Measurements from ENCODE around the gene STMND1. TPM values are rescaled to one million over a fixed set of nuclear protein-coding genes. Genes with fewer than 3 reads are reported as not detected.

Gene STMND1
- total RNA-seq, 1 experiment from 2014 or later, result not detected

GRCh38 chr6:17102258-17102870 lies 514 bp downstream of the STMND1 start:
- intact Hi-C loops (cut with micrococcal nuclease; ENCODE audit: unreplicated experiment), result no loop called here
- BruUV-seq (replicated peaks), result no TSS peak
- no peak for TF ChIP-seq EZH2 (IDR thresholded peaks at IDR 0.05; ENCODE audit: borderline replicate concordance, low read depth, low read length, poor library complexity, severe bottlenecking)
- TF ChIP-seq, protein P1, sequence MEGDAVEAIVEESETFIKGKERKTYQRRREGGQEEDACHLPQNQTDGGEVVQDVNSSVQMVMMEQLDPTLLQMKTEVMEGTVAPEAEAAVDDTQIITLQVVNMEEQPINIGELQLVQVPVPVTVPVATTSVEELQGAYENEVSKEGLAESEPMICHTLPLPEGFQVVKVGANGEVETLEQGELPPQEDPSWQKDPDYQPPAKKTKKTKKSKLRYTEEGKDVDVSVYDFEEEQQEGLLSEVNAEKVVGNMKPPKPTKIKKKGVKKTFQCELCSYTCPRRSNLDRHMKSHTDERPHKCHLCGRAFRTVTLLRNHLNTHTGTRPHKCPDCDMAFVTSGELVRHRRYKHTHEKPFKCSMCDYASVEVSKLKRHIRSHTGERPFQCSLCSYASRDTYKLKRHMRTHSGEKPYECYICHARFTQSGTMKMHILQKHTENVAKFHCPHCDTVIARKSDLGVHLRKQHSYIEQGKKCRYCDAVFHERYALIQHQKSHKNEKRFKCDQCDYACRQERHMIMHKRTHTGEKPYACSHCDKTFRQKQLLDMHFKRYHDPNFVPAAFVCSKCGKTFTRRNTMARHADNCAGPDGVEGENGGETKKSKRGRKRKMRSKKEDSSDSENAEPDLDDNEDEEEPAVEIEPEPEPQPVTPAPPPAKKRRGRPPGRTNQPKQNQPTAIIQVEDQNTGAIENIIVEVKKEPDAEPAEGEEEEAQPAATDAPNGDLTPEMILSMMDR (conservative IDR thresholded peaks at IDR 0.05; ENCODE audit: low read depth, low read length), result no peak
- peaks cover 30% of the 10 kb centered on the region for H3K27me3 ChIP-seq (replicated peaks; ENCODE audit: insufficient read depth, low read depth, low read length, poor library complexity)
- H3K36me3 ChIP-seq (ENCODE audit: insufficient read depth, low read length, poor library complexity, severe bottlenecking), result no peaks in the 10 kb centered on the region
- ChIA-PET POLR2A (ENCODE audit: low non-redundant PET) (no interaction called here), CTCF (no interaction called here)
- H3K27ac ChIP-seq (ENCODE audit: low read depth, low read length, poor library complexity, severe bottlenecking), result no peak overlapping the region
- H3K9me3 ChIP-seq (ENCODE audit: low read depth, low read length, poor library complexity, severe bottlenecking), result no peaks in the 10 kb centered on the region
- peaks cover 10% of the 10 kb centered on the region for H3K4me1 ChIP-seq (ENCODE audit: insufficient read depth, low read length, poor library complexity, severe bottlenecking)
- H3K4me3 ChIP-seq (ENCODE audit: low read depth, low read length, poor library complexity, severe bottlenecking), result peak overlapping the region; percentile 43
- no peak for DNase-seq (ENCODE audit: low spot score)

DNA sequence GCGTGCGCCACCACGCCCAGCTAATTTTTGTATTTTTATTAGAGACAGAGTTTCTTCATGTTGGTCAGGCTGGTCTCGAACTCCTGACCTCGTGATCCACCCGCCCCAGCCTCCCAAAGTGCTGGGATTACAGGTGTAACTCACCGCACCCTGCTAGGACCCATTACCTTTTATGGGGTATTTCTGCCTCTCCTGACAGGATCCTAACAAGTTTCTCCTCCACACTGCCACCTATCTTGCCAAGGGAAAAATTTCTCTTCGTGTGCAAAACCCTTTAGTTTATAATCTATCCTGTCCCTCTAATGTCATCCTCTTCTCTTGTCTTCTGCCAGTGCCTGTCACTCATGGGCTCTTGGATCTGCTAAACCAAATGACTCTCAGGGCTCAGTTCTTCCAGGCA lies 1.9 kb downstream of the STMND1 start:
- no peak for DNase-seq (ENCODE audit: low spot score)
- H3K27ac ChIP-seq (ENCODE audit: low read depth, low read length, poor library complexity, severe bottlenecking), result no peak overlapping the region
- peaks cover 10% of the 10 kb centered on the region for H3K4me1 ChIP-seq (ENCODE audit: insufficient read depth, low read length, poor library complexity, severe bottlenecking)
- ChIA-PET CTCF (no interaction called here), POLR2A (ENCODE audit: low non-redundant PET) (no interaction called here)
- no TSS peak for BruUV-seq (replicated peaks)
- no peaks in the 10 kb centered on the region for H3K36me3 ChIP-seq (ENCODE audit: insufficient read depth, low read length, poor library complexity, severe bottlenecking)
- no peaks in the 10 kb centered on the region for H3K9me3 ChIP-seq (ENCODE audit: low read depth, low read length, poor library complexity, severe bottlenecking)
- no peak overlapping the region for H3K4me3 ChIP-seq (ENCODE audit: low read depth, low read length, poor library complexity, severe bottlenecking)
- intact Hi-C loops (cut with micrococcal nuclease; ENCODE audit: unreplicated experiment), result no loop called here
- TF ChIP-seq, protein P1 (conservative IDR thresholded peaks at IDR 0.05; ENCODE audit: low read depth, low read length), result peak; percentile 39; the same call in 1 of the 2 replicates
- TF ChIP-seq EZH2 (IDR thresholded peaks at IDR 0.05; ENCODE audit: borderline replicate concordance, low read depth, low read length, poor library complexity, severe bottlenecking), result no peak
- H3K27me3 ChIP-seq (replicated peaks; ENCODE audit: insufficient read depth, low read depth, low read length, poor library complexity), result peaks cover 30% of the 10 kb centered on the region

DNA sequence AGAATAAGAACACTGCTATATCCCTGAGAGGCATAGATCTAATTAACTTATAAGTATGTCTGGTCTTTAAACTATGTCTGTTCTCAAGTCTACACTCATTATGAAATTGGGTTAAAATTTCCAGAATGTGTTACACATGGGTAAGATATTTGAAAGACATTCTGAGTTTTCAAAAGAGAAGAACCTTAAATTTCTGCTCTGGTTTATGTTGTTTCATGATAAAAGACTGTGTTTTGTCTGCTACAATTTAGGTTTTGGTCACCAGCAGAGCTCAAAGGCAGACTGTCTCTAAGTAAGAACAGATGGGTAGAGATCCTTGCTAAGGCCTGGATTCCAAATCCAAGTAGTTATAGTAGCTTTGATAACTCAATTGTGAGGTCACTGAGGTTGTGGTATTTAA lies 6.0 kb downstream of the STMND1 start:
- Histone ChIP-seq H3K36me3 (ENCODE audit: insufficient read depth, low read length, poor library complexity, severe bottlenecking) (no peaks in the 10 kb centered on the region), H3K9me3 (ENCODE audit: low read depth, low read length, poor library complexity, severe bottlenecking) (peaks cover 3% of the 10 kb centered on the region), H3K27me3 (replicated peaks; ENCODE audit: insufficient read depth, low read depth, low read length, poor library complexity) (peaks cover 4% of the 10 kb centered on the region), H3K4me1 (ENCODE audit: insufficient read depth, low read length, poor library complexity, severe bottlenecking) (no peaks in the 10 kb centered on the region), H3K4me3 (ENCODE audit: low read depth, low read length, poor library complexity, severe bottlenecking) (no peak overlapping the region), H3K27ac (ENCODE audit: low read depth, low read length, poor library complexity, severe bottlenecking) (no peak overlapping the region)
- no peak for TF ChIP-seq EZH2 (IDR thresholded peaks at IDR 0.05; ENCODE audit: borderline replicate concordance, low read depth, low read length, poor library complexity, severe bottlenecking)
- TF ChIP-seq, protein P1 (conservative IDR thresholded peaks at IDR 0.05; ENCODE audit: low read depth, low read length), result no peak
- ChIA-PET CTCF (no interaction called here), POLR2A (ENCODE audit: low non-redundant PET) (no interaction called here)
- no peak for DNase-seq (ENCODE audit: low spot score)
- BruUV-seq (replicated peaks), result no TSS peak
- intact Hi-C loops (cut with micrococcal nuclease; ENCODE audit: unreplicated experiment), result no loop called here

Measured in A673 (cell line).